CD14-positive monocyte (primary cell): ENCODE data around the gene LRRC59. TPM values are rescaled to one million over a fixed set of nuclear protein-coding genes. Genes with fewer than 3 reads are reported as not detected.

ENCODE experiments used
- DNase-seq, 3 donors: peaks; one replicate each; pipeline ENCODE4 v3.0.0-alpha.2; 2011 to 2022
- H2AFZ ChIP-seq: 2 replicates; pipeline ENCODE4 v1.6.0; 2012; ENCODE audit warnings: mild to moderate bottlenecking, low read depth, low read length, inconsistent platforms; ENCODE audit not compliant: insufficient read depth, poor library complexity, severe bottlenecking
- H3K27ac ChIP-seq, 2 donors: 1 replicate in 1 of 2; 2 replicates in 1 of 2; pipeline ENCODE4 v1.5.1; 2012 to 2013; ENCODE audit warnings: low read length in 2 of 2, control low read depth in 1 of 2, inconsistent platforms in 1 of 2, low read depth in 1 of 2, mild to moderate bottlenecking in 1 of 2
- H3K27me3 ChIP-seq, 2 donors: one replicate each; pipeline versions ENCODE4 v1.6.0 to v1.6.1; 2011 to 2013; ENCODE audit warnings: low read length in 2 of 2; ENCODE audit not compliant: control insufficient read depth in 2 of 2, insufficient read depth in 2 of 2
- H3K36me3 ChIP-seq, 2 donors: replicated peaks in 1 of 2; 1 replicate in 1 of 2; 2 replicates in 1 of 2; pipeline versions ENCODE4 v1.5.1 to v1.6.1; 2012 to 2013; ENCODE audit warnings: low read length in 2 of 2, control low read depth in 1 of 2, inconsistent platforms in 1 of 2, mild to moderate bottlenecking in 1 of 2; ENCODE audit not compliant: insufficient read depth in 2 of 2, control insufficient read depth in 1 of 2
- H3K4me1 ChIP-seq, 2 donors: 1 replicate in 1 of 2; 2 replicates in 1 of 2; pipeline versions ENCODE4 v1.5.1 to v1.6.1; 2012 to 2013; ENCODE audit warnings: low read length in 2 of 2, control low read depth in 1 of 2, inconsistent platforms in 1 of 2, mild to moderate bottlenecking in 1 of 2, moderate library complexity in 1 of 2; ENCODE audit not compliant: insufficient read depth in 2 of 2, control insufficient read depth in 1 of 2
- H3K4me2 ChIP-seq: replicated peaks from 2 replicates; pipeline ENCODE3; 2012; ENCODE audit warnings: low read length, moderate library complexity, mild to moderate bottlenecking; ENCODE audit not compliant: poor library complexity, severe bottlenecking; ENCODE audit errors: extremely low read depth
- H3K4me3 ChIP-seq, 3 experiments: fragments of 200-600 bp in 1 of 3; sonication (generic) in 1 of 3; replicated peaks in 1 of 3; 1 replicate in 2 of 3; 2 replicates in 1 of 3; pipeline ENCODE4 v1.5.1; 2011 to 2013; ENCODE audit warnings: low read length in 3 of 3, mild to moderate bottlenecking in 3 of 3, control low read depth in 2 of 3, low read depth in 2 of 3, inconsistent platforms in 1 of 3, moderate library complexity in 1 of 3
- H3K79me2 ChIP-seq: 2 replicates; pipeline ENCODE4 v1.6.0; 2012; ENCODE audit warnings: mild to moderate bottlenecking, control low read depth, inconsistent platforms, low read length, moderate library complexity; ENCODE audit not compliant: insufficient read depth
- H3K9ac ChIP-seq: 2 replicates; pipeline ENCODE4 v1.6.0; 2017; ENCODE audit warnings: low read length, mild to moderate bottlenecking; ENCODE audit not compliant: insufficient read depth, poor library complexity, severe bottlenecking
- H3K9me3 ChIP-seq, 2 donors: replicated peaks in 1 of 2; 1 replicate in 1 of 2; 2 replicates in 1 of 2; pipeline versions ENCODE4 v1.5.1 to v1.6.1; 2012 to 2013; ENCODE audit warnings: low read length in 2 of 2, control low read depth in 1 of 2; ENCODE audit not compliant: control insufficient read depth in 1 of 2, insufficient read depth in 1 of 2
- H4K20me1 ChIP-seq: 2 replicates; pipeline ENCODE4 v1.6.0; 2012; ENCODE audit warnings: mild to moderate bottlenecking, low read length, control low read depth, moderate library complexity; ENCODE audit not compliant: insufficient read depth
- H3K27ac Mint-ChIP-seq, 7 donors: one replicate each; pipeline ENCODE4 v1.8.0; 2020; ENCODE audit warnings: mild to moderate bottlenecking in 7 of 7, mixed read lengths in 7 of 7, moderate library complexity in 6 of 7, inconsistent platforms in 2 of 7
- H3K27me3 Mint-ChIP-seq, 3 donors: one replicate each; pipeline ENCODE4 v1.8.0; 2021 to 2022; ENCODE audit warnings: low read depth in 3 of 3, mild to moderate bottlenecking in 3 of 3, mixed read lengths in 3 of 3, moderate library complexity in 3 of 3, inconsistent platforms in 1 of 3
- H3K36me3 Mint-ChIP-seq, 2 donors: one replicate each; pipeline ENCODE4 v1.8.0; 2020; ENCODE audit warnings: mixed read lengths in 2 of 2, inconsistent platforms in 1 of 2, mild to moderate bottlenecking in 1 of 2
- H3K4me1 Mint-ChIP-seq: one replicate; pipeline ENCODE4 v1.8.0; 2020; ENCODE audit warnings: mild to moderate bottlenecking, mixed read lengths
- H3K4me3 Mint-ChIP-seq, 2 donors: one replicate each; pipeline ENCODE4 v1.8.0; 2020; ENCODE audit warnings: mild to moderate bottlenecking in 2 of 2, mixed read lengths in 2 of 2, moderate library complexity in 1 of 2
- H3K9me3 Mint-ChIP-seq, 7 donors: one replicate each; pipeline ENCODE4 v1.8.0; 2020 to 2022; ENCODE audit warnings: mixed read lengths in 7 of 7, mild to moderate bottlenecking in 6 of 7, moderate library complexity in 6 of 7, inconsistent platforms in 2 of 7
- CTCF ChIP-seq: fragments of 200-600 bp; IDR thresholded peaks from one replicate; pipeline ENCODE4 v1.8.0; 2022; ENCODE audit warnings: antibody characterized with exemption, mild to moderate bottlenecking
- WGBS: methylation state at CpG from one replicate; pipeline ENCODE4 v1.1.5; 2013; ENCODE audit warnings: missing lambda C conversion rate; ENCODE audit not compliant: insufficient coverage; 5-methylcytosine and 5-hydroxymethylcytosine counted together
- intact Hi-C, 2 donors: fragments of 100-400 bp; cut with micrococcal nuclease; formaldehyde crosslinking; loops; one replicate each; pipeline versions ENCODE4 v1.15.0 to v1.15.1; 2023
- polyA plus RNA-seq, 3 donors: library from polyadenylated mRNA; depleted of rRNA in 1 of 3; unstranded in 2 of 3; stranded (reverse) in 1 of 3; fragments of 300-500 nt in 2 of 3; fragments of >200 nt in 1 of 3; fragmentation: Illumina TruSeq in 2 of 3; gene quantifications; 1 replicate in 2 of 3; 2 replicates in 1 of 3; pipeline ENCODE4 v1.2.3, GENCODE V29; 2012 to 2021

LRRC59 gene
- polyA plus RNA-seq, 3 donors = 36.6 to 48.9 (median 45.7) TPM

- Histone ChIP-seq H3K27me3 (no peaks in the 10 kb centered on the region), H3K4me3 (no peak overlapping the region), H3K79me2 (peaks cover 13% of the 10 kb centered on the region), H4K20me1 (no peaks in the 10 kb centered on the region), H3K27ac (no peak overlapping the region), H3K9ac (no peak overlapping the region), H3K4me1 (peaks cover 7 to 8% of the 10 kb centered on the region in 2 donors), H3K4me2 (no peak overlapping the region), H3K36me3 (no peaks in the 10 kb centered on the region), H3K9me3 (no peaks in the 10 kb centered on the region), H2AFZ (no peak overlapping the region)
- H3K27ac Mint-ChIP-seq = no peak overlapping the region
- WGBS = 100% methylated on average over 1 of the region's 4 CpGs
- H3K9me3 Mint-ChIP-seq = no peaks in the 10 kb centered on the region
- H3K4me1 Mint-ChIP-seq = peaks cover 8% of the 10 kb centered on the region
- no peak for TF ChIP-seq CTCF
- intact Hi-C loops = no loop called here
- H3K27me3 Mint-ChIP-seq = peaks cover 0 to 2% (median 0%) of the 10 kb centered on the region in 3 donors
- no peak for DNase-seq
- H3K36me3 Mint-ChIP-seq = peaks cover 1 to 11% of the 10 kb centered on the region in 2 donors
- no peak overlapping the region for H3K4me3 Mint-ChIP-seq
Measured at GRCh38 chr17:50432125-50432762, 34.9 kb upstream of the LRRC59 start.

GRCh38 chr17:50430821-50431618, 33.7 kb upstream of the LRRC59 start:
- H3K4me3 Mint-ChIP-seq = no peak overlapping the region
- Histone ChIP-seq H3K9me3 (no peaks in the 10 kb centered on the region), H3K27me3 (no peaks in the 10 kb centered on the region), H4K20me1 (no peaks in the 10 kb centered on the region), H3K79me2 (peaks cover 14% of the 10 kb centered on the region), H3K9ac (no peak overlapping the region), H3K27ac (no peak overlapping the region), H3K4me3 (no peak overlapping the region), H3K36me3 (no peaks in the 10 kb centered on the region), H2AFZ (no peak overlapping the region), H3K4me1 (peaks cover 16 to 17% of the 10 kb centered on the region in 2 donors), H3K4me2 (no peak overlapping the region)
- H3K9me3 Mint-ChIP-seq = no peaks in the 10 kb centered on the region
- H3K4me1 Mint-ChIP-seq = peaks cover 17% of the 10 kb centered on the region
- no peak for TF ChIP-seq CTCF
- H3K27me3 Mint-ChIP-seq = no peaks in the 10 kb centered on the region
- H3K36me3 Mint-ChIP-seq = peaks cover 1 to 6% of the 10 kb centered on the region in 2 donors
- WGBS = 100% methylated on average over 2 of the region's 4 CpGs
- intact Hi-C loops = no loop called here
- DNase-seq = no peak
- H3K27ac Mint-ChIP-seq = no peak overlapping the region
